ENCODE data around the gene NEK1.

GRCh38 chr4:169540774-169541173, 71.6 kb downstream of the NEK1 start:
- no peak for TF ChIP-seq POLR2A (IDR thresholded peaks at IDR 0.05)
- TF ChIP-seq, protein P1, sequence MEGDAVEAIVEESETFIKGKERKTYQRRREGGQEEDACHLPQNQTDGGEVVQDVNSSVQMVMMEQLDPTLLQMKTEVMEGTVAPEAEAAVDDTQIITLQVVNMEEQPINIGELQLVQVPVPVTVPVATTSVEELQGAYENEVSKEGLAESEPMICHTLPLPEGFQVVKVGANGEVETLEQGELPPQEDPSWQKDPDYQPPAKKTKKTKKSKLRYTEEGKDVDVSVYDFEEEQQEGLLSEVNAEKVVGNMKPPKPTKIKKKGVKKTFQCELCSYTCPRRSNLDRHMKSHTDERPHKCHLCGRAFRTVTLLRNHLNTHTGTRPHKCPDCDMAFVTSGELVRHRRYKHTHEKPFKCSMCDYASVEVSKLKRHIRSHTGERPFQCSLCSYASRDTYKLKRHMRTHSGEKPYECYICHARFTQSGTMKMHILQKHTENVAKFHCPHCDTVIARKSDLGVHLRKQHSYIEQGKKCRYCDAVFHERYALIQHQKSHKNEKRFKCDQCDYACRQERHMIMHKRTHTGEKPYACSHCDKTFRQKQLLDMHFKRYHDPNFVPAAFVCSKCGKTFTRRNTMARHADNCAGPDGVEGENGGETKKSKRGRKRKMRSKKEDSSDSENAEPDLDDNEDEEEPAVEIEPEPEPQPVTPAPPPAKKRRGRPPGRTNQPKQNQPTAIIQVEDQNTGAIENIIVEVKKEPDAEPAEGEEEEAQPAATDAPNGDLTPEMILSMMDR (IDR thresholded peaks at IDR 0.05), result no peak
